ENCODE data around the gene KIAA0513. TPM values are rescaled to one million over a fixed set of nuclear protein-coding genes. Genes with fewer than 3 reads are reported as not detected.

Gene KIAA0513
- total and polyA plus RNA-seq, 10 of the 15 experiments (the other 5 are each of a cell fraction or from before 2014, with no cell fraction given), result 0.14 to 5.8 (median 2.0) TPM

GRCh38 chr16:84986102-84986501 is 41.5 kb upstream of the KIAA0513 start:
- H3K79me2 ChIP-seq (ENCODE audit: control insufficient read depth, insufficient read depth, low read length), result no peaks in the 10 kb centered on the region
- H4K20me1 ChIP-seq (ENCODE audit: control insufficient read depth, insufficient read depth), result no peaks in the 10 kb centered on the region
- H2AFZ ChIP-seq (ENCODE audit: control insufficient read depth, low read depth, low read length), result no peak overlapping the region
- intact Hi-C loops (cut with micrococcal nuclease; ENCODE audit: unreplicated experiment), result no loop called here
- no peaks in the 10 kb centered on the region for H3K4me1 ChIP-seq (ENCODE audit: control insufficient read depth, insufficient read depth, low read length)
- H3K27me3 ChIP-seq (replicated peaks in 1 of 2; ENCODE audit: control insufficient read depth in 2 of 2, insufficient read depth in 2 of 2, low read length in 1 of 2), result no peaks in the 10 kb centered on the region
- FAIRE-seq (no peak), ATAC-seq (no peak), DNase-seq (ENCODE audit: low read depth, low spot score) (no peak)
- WGBS (ENCODE audit: insufficient coverage, insufficient replicate concordance, low lambda C conversion rate, missing lambda C conversion rate), result 81% methylated on average over 22 of the region's 22 CpGs
- H3K36me3 ChIP-seq (ENCODE audit: control insufficient read depth in 2 of 2, insufficient read depth in 2 of 2, low read length in 1 of 2), result peaks cover 26 to 35% of the 10 kb centered on the region in 2 experiments; a peak in 3 of 4 replicates
- ChIA-PET CTCF (interaction anchor here (1.2 kb wide), 1 partner anchor 40 kb away, joined by 3 read pairs; no protein-coding TSS in a partner anchor), RAD21 (ENCODE audit: unreplicated experiment) (no interaction called here), POLR2A (no interaction called here), SMC1A (ENCODE audit: uncharacterized antibody, unreplicated experiment) (no interaction called here)
- H3K4me3 ChIP-seq, result no peak overlapping the region
- no peak overlapping the region for H3K27ac ChIP-seq (ENCODE audit: control insufficient read depth, insufficient read depth)
- no TSS peak for BruUV-seq (replicated peaks)
- H3K9ac ChIP-seq (ENCODE audit: control insufficient read depth, insufficient read depth, low read length), result no peak overlapping the region
- in situ Hi-C loops (cut with MboI), result no loop called here
- H3K9me3 ChIP-seq (replicated peaks; ENCODE audit: control insufficient read depth, insufficient read depth, low read length), result no peaks in the 10 kb centered on the region
- H3K4me2 ChIP-seq (ENCODE audit: control insufficient read depth, insufficient read depth), result no peak overlapping the region
- TF ChIP-seq EGR1 (IDR thresholded peaks at IDR 0.05; ENCODE audit: borderline replicate concordance in 1 of 2, low read depth in 2 of 2, low read length in 2 of 2) (0 out of 3 replicates have a peak, but pooled peaks of 1 of the 2 experiments have one; percentile 18), RB1 (IDR thresholded peaks at IDR 0.05; ENCODE audit: borderline replicate concordance) (no peak)

- Histone ChIP-seq H3K4me1 (ENCODE audit: control insufficient read depth, insufficient read depth, low read length) (no peaks in the 10 kb centered on the region), H3K9ac (ENCODE audit: control insufficient read depth, insufficient read depth, low read length) (no peak overlapping the region), H3K27me3 (replicated peaks in 1 of 2; ENCODE audit: control insufficient read depth in 2 of 2, insufficient read depth in 2 of 2, low read length in 1 of 2) (no peaks in the 10 kb centered on the region), H3K9me3 (replicated peaks; ENCODE audit: control insufficient read depth, insufficient read depth, low read length) (no peaks in the 10 kb centered on the region), H2AFZ (ENCODE audit: control insufficient read depth, low read depth, low read length) (no peak overlapping the region), H3K79me2 (ENCODE audit: control insufficient read depth, insufficient read depth, low read length) (no peaks in the 10 kb centered on the region), H3K4me3 (no peak overlapping the region), H4K20me1 (ENCODE audit: control insufficient read depth, insufficient read depth) (no peaks in the 10 kb centered on the region), H3K27ac (ENCODE audit: control insufficient read depth, insufficient read depth) (no peak overlapping the region), H3K36me3 (ENCODE audit: control insufficient read depth in 2 of 2, insufficient read depth in 2 of 2, low read length in 1 of 2) (peaks cover 23 to 33% of the 10 kb centered on the region in 2 experiments; a peak in 3 of 4 replicates), H3K4me2 (ENCODE audit: control insufficient read depth, insufficient read depth) (no peak overlapping the region)
- 95% methylated on average over 1 of the region's 1 CpG for WGBS (ENCODE audit: insufficient coverage, insufficient replicate concordance, low lambda C conversion rate, missing lambda C conversion rate)
- ChIA-PET POLR2A (no interaction called here), RAD21 (ENCODE audit: unreplicated experiment) (no interaction called here), SMC1A (ENCODE audit: uncharacterized antibody, unreplicated experiment) (no interaction called here), CTCF (no interaction called here)
- BruUV-seq (replicated peaks), result no TSS peak
- intact Hi-C loops (cut with micrococcal nuclease; ENCODE audit: unreplicated experiment), result no loop called here
- TF ChIP-seq TBL1XR1 (IDR thresholded peaks at IDR 0.05; ENCODE audit: low read depth, low read length) (no peak), ESRRA (IDR thresholded peaks at IDR 0.05; ENCODE audit: low read length) (no peak), NFYB (IDR thresholded peaks at IDR 0.05; ENCODE audit: insufficient read depth, low read depth, low read length) (no peak), DPF2 (IDR thresholded peaks at IDR 0.05) (no peak), NBN (IDR thresholded peaks at IDR 0.05) (no peak)
- TF ChIP-seq, protein P1, sequence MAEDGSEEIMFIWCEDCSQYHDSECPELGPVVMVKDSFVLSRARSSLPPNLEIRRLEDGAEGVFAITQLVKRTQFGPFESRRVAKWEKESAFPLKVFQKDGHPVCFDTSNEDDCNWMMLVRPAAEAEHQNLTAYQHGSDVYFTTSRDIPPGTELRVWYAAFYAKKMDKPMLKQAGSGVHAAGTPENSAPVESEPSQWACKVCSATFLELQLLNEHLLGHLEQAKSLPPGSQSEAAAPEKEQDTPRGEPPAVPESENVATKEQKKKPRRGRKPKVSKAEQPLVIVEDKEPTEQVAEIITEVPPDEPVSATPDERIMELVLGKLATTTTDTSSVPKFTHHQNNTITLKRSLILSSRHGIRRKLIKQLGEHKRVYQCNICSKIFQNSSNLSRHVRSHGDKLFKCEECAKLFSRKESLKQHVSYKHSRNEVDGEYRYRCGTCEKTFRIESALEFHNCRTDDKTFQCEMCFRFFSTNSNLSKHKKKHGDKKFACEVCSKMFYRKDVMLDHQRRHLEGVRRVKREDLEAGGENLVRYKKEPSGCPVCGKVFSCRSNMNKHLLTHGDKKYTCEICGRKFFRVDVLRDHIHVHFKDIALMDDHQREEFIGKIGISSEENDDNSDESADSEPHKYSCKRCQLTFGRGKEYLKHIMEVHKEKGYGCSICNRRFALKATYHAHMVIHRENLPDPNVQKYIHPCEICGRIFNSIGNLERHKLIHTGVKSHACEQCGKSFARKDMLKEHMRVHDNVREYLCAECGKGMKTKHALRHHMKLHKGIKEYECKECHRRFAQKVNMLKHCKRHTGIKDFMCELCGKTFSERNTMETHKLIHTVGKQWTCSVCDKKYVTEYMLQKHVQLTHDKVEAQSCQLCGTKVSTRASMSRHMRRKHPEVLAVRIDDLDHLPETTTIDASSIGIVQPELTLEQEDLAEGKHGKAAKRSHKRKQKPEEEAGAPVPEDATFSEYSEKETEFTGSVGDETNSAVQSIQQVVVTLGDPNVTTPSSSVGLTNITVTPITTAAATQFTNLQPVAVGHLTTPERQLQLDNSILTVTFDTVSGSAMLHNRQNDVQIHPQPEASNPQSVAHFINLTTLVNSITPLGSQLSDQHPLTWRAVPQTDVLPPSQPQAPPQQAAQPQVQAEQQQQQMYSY (CRISPR knock-in tag; IDR thresholded peaks at IDR 0.05), result no peak
- ATAC-seq (no peak), DNase-seq (ENCODE audit: low read depth, low spot score) (no peak), FAIRE-seq (no peak)
- in situ Hi-C loops (cut with MboI), result no loop called here
These were observed 40.7 kb upstream of the KIAA0513 start for GRCh38 chr16:84986879-84987278.

Measured in GM12878 (cell line).